ENCODE data around the gene SLC7A8.

- TF ChIP-seq CTCF (IDR thresholded peaks at IDR 0.05) (no peak), POLR2A (IDR thresholded peaks at IDR 0.05) (no peak), POLR2AphosphoS5 (IDR thresholded peaks at IDR 0.05) (no peak)
These were observed 45.5 kb downstream of the SLC7A8 start for GRCh38 chr14:23137813-23138535.

All from breast epithelium (tissue), 3 donors.